Measurements from ENCODE around the gene ERICH4. TPM values are rescaled to one million over a fixed set of nuclear protein-coding genes. Genes with fewer than 3 reads are reported as not detected.

Gene ERICH4
- total RNA-seq, 1 experiment from 2014 or later: not detected

DNA sequence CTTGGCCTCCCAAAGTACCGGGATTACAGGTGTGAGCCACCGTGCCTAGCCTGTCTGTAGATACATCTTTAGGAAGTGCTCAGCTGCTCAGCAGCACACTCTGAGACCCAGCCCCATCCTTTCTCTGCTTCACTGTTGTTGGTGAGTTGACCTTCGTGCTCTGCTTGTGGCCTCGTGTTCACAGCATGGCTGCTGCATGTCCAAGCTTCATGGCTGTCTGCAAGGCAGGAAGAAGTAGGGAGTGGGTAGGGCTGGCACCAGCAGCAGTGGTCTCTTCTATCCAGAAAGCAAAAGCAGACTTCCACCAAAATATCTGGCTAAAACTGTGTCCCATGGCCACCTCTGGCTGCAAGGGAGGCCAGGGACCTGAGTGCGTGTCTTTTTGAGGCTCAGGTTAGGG is 30.0 kb upstream of the ERICH4 start:
- peaks cover 0 to 3% of the 10 kb centered on the region in 2 experiments; a peak in 1 of 4 replicates for H3K36me3 ChIP-seq (ENCODE audit: control insufficient read depth in 1 of 2, insufficient read depth in 2 of 2, low read length in 2 of 2)
- H3K9me2 ChIP-seq (ENCODE audit: insufficient read depth): no peaks in the 10 kb centered on the region
- no peak overlapping the region for H3K4me2 ChIP-seq (ENCODE audit: low read length)
- BruUV-seq (replicated peaks): no TSS peak
- no peak overlapping the region for H2AFZ ChIP-seq (ENCODE audit: low read depth, low read length, poor library complexity, severe bottlenecking)
- ChIA-PET CTCF (no interaction called here), POLR2A (no interaction called here), RAD21 (ENCODE audit: low non-redundant PET in 1 of 2, low total read pairs in 2 of 2, uncharacterized antibody in 2 of 2, unreplicated experiment in 2 of 2) (no interaction called here)
- no peaks in the 10 kb centered on the region for H4K20me1 ChIP-seq (ENCODE audit: insufficient read depth)
- intact Hi-C loops (cut with micrococcal nuclease): no loop called here
- ATAC-seq (no peak), DNase-seq (ENCODE audit: low read depth, low spot score) (no peak)
- no peak for TF ChIP-seq EGR1 (IDR thresholded peaks at IDR 0.05; ENCODE audit: low read depth)
- no peaks in the 10 kb centered on the region for H3K27me3 ChIP-seq (ENCODE audit: insufficient read depth, low read length)
- H3K4me3 ChIP-seq (replicated peaks in 1 of 2; ENCODE audit: low read depth in 1 of 2, low read length in 2 of 2): no peak overlapping the region
- peaks cover 11 to 13% of the 10 kb centered on the region in 2 experiments; a peak in 3 of 4 replicates for H3K4me1 ChIP-seq (ENCODE audit: control insufficient read depth in 1 of 2, insufficient read depth in 2 of 2, low read length in 2 of 2)
- no peaks in the 10 kb centered on the region for H3K79me2 ChIP-seq (ENCODE audit: insufficient read depth, low read length)
- H3K9me3 ChIP-seq (ENCODE audit: control insufficient read depth in 1 of 2, insufficient read depth in 1 of 2, low read depth in 1 of 2, low read length in 2 of 2): no peaks in the 10 kb centered on the region
- H3K9ac ChIP-seq (ENCODE audit: low read length): no peak overlapping the region
- H3K27ac ChIP-seq (ENCODE audit: low read depth, low read length): no peak overlapping the region

DNA sequence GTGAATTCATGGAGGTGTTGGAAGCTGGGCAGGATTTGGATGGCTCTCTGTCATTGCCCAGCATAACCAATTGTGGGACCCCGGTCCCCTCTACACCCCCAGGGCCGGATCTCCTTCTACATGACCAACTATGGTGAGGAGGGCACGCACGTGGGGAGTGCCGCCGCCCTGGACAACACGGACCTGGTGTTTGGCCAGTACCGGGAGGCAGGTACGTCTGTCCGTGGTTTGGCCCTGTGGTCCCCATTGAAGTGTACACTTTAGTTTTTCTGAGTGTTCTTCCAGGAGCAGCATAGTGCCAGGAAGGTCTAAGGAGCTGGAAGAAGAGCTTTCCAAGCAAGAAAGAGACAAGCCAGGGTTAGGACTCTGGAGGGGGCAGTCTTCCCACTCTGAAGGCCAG is 29.0 kb upstream of the ERICH4 start:
- ChIA-PET POLR2A (no interaction called here), CTCF (no interaction called here), RAD21 (ENCODE audit: low non-redundant PET in 1 of 2, low total read pairs in 2 of 2, uncharacterized antibody in 2 of 2, unreplicated experiment in 2 of 2) (no interaction called here)
- Histone ChIP-seq H3K27me3 (ENCODE audit: insufficient read depth, low read length) (no peaks in the 10 kb centered on the region), H3K4me3 (replicated peaks in 1 of 2; ENCODE audit: low read depth in 1 of 2, low read length in 2 of 2) (no peak overlapping the region), H4K20me1 (ENCODE audit: insufficient read depth) (no peaks in the 10 kb centered on the region), H3K9ac (ENCODE audit: low read length) (no peak overlapping the region), H3K4me1 (ENCODE audit: control insufficient read depth in 1 of 2, insufficient read depth in 2 of 2, low read length in 2 of 2) (peaks cover 7 to 13% of the 10 kb centered on the region in 2 experiments; a peak in 3 of 4 replicates), H3K4me2 (ENCODE audit: low read length) (no peak overlapping the region), H3K9me2 (ENCODE audit: insufficient read depth) (no peaks in the 10 kb centered on the region), H3K9me3 (ENCODE audit: control insufficient read depth in 1 of 2, insufficient read depth in 1 of 2, low read depth in 1 of 2, low read length in 2 of 2) (no peaks in the 10 kb centered on the region), H3K36me3 (ENCODE audit: control insufficient read depth in 1 of 2, insufficient read depth in 2 of 2, low read length in 2 of 2) (peaks cover 0 to 3% of the 10 kb centered on the region in 2 experiments; a peak in 2 of 4 replicates), H3K79me2 (ENCODE audit: insufficient read depth, low read length) (no peaks in the 10 kb centered on the region), H2AFZ (ENCODE audit: low read depth, low read length, poor library complexity, severe bottlenecking) (no peak overlapping the region), H3K27ac (ENCODE audit: low read depth, low read length) (no peak overlapping the region)
- ATAC-seq: no peak
- no peak for DNase-seq (ENCODE audit: low read depth, low spot score)
- intact Hi-C loops (cut with micrococcal nuclease): no loop called here
- BruUV-seq (replicated peaks): no TSS peak
- TF ChIP-seq, protein P1, sequence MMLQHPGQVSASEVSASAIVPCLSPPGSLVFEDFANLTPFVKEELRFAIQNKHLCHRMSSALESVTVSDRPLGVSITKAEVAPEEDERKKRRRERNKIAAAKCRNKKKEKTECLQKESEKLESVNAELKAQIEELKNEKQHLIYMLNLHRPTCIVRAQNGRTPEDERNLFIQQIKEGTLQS (IDR thresholded peaks at IDR 0.05): no peak
- TF ChIP-seq SP1 (IDR thresholded peaks at IDR 0.05; ENCODE audit: low read depth) (no peak), TCF7L2 (IDR thresholded peaks at IDR 0.05; ENCODE audit: borderline replicate concordance, extremely low read depth, insufficient read depth, insufficient read length) (no peak), EZH2 (IDR thresholded peaks at IDR 0.05) (no peak), EZH2phosphoT487 (IDR thresholded peaks at IDR 0.05; ENCODE audit: borderline replicate concordance) (no peak), POLR2A (IDR thresholded peaks at IDR 0.05; ENCODE audit: borderline replicate concordance, extremely low read depth, insufficient read depth, insufficient read length) (no peak), RAD21 (IDR thresholded peaks at IDR 0.05; ENCODE audit: low read depth) (no peak), POLR2AphosphoS5 (IDR thresholded peaks at IDR 0.05; ENCODE audit: low read depth, low read length) (no peak), JUND (IDR thresholded peaks at IDR 0.05) (no peak), ZFX (IDR thresholded peaks at IDR 0.05) (no peak), FOSL1 (IDR thresholded peaks at IDR 0.05; ENCODE audit: low read depth) (no peak)
- TF ChIP-seq, protein P2, sequence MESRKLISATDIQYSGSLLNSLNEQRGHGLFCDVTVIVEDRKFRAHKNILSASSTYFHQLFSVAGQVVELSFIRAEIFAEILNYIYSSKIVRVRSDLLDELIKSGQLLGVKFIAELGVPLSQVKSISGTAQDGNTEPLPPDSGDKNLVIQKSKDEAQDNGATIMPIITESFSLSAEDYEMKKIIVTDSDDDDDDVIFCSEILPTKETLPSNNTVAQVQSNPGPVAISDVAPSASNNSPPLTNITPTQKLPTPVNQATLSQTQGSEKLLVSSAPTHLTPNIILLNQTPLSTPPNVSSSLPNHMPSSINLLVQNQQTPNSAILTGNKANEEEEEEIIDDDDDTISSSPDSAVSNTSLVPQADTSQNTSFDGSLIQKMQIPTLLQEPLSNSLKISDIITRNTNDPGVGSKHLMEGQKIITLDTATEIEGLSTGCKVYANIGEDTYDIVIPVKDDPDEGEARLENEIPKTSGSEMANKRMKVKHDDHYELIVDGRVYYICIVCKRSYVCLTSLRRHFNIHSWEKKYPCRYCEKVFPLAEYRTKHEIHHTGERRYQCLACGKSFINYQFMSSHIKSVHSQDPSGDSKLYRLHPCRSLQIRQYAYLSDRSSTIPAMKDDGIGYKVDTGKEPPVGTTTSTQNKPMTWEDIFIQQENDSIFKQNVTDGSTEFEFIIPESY (IDR thresholded peaks at IDR 0.05; ENCODE audit: extremely low read depth, insufficient replicate concordance, low read length): no peak
- TF ChIP-seq, protein P3, sequence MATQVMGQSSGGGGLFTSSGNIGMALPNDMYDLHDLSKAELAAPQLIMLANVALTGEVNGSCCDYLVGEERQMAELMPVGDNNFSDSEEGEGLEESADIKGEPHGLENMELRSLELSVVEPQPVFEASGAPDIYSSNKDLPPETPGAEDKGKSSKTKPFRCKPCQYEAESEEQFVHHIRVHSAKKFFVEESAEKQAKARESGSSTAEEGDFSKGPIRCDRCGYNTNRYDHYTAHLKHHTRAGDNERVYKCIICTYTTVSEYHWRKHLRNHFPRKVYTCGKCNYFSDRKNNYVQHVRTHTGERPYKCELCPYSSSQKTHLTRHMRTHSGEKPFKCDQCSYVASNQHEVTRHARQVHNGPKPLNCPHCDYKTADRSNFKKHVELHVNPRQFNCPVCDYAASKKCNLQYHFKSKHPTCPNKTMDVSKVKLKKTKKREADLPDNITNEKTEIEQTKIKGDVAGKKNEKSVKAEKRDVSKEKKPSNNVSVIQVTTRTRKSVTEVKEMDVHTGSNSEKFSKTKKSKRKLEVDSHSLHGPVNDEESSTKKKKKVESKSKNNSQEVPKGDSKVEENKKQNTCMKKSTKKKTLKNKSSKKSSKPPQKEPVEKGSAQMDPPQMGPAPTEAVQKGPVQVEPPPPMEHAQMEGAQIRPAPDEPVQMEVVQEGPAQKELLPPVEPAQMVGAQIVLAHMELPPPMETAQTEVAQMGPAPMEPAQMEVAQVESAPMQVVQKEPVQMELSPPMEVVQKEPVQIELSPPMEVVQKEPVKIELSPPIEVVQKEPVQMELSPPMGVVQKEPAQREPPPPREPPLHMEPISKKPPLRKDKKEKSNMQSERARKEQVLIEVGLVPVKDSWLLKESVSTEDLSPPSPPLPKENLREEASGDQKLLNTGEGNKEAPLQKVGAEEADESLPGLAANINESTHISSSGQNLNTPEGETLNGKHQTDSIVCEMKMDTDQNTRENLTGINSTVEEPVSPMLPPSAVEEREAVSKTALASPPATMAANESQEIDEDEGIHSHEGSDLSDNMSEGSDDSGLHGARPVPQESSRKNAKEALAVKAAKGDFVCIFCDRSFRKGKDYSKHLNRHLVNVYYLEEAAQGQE (IDR thresholded peaks at IDR 0.05; ENCODE audit: low read depth): no peak

Data from HCT116 (cell line).